Left kidney (tissue), 2 donors: ENCODE measurements around the gene TMED8. TPM values are rescaled to one million over a fixed set of nuclear protein-coding genes. Genes with fewer than 3 reads are reported as not detected.
"Not testable (repeated sequence)": the region's sequence is repeated elsewhere in the genome, so short reads cannot be mapped to it uniquely, and the experiment has no call there.

Source experiments
- DNase-seq: peaks from one replicate; pipeline ENCODE4 v3.0.0-alpha.2; 2013
- polyA plus RNA-seq: library from polyadenylated mRNA; unstranded; fragments of 120-200 nt; gene quantifications from one replicate; pipeline ENCODE4 v1.2.1, GENCODE V29; 2013; ENCODE audit not compliant: insufficient read length

Gene TMED8
- polyA plus RNA-seq, 1 donor, result 28.8 TPM

GRCh38 chr14:77323571-77323970 is 53.3 kb downstream of the TMED8 start:
- DNase-seq, result no peak

DNA sequence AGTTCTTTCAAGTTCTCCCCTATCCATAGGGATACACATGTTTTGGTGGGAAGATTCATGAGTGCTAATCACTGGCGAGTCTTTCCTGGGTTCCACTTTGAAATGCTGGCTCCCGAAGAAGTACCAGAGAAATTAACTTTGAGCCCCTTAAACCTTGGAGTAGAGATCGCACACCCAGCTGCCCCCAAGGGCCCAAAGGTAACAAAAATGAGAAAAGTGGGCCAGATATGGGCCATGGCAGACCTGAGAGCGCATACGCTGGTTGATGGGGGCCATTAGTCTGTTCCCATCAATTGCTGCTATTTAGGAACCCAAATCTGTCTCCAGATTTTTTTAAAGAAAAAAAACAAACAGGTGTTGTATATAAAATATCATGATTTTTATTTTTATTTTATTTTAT is 53.9 kb downstream of the TMED8 start:
- DNase-seq, result no peak

DNA sequence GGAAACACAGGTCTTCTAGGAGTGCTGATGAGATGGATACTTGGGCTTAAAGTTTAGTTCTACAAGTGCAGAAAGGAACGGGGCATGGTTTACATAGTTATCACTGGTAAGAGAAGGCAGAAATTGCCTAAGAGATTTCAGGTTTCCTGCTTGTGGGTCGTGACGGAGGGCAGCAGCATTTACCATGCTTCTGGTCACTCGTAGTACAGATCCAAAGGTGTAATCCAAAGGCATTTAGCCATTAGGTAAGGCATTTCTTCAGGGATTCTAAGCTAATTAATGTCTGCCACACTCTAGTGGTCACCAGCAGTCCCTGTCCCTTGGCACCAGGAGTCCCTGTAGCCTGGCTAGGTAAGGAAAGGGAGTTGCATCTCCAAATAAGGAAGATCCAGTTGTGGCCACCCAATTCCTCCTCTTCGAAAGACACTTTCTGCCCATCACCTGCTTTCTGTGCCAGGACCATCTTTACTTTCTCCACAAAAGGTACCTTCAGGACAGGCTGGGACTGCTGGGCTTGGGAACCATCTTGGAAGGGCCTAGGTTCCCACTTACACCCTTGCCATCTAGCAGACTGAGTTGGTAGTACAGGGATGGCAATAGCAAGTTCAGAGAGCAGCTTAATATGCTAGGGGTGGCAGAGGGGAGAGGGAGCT is 54.5 kb downstream of the TMED8 start:
- no peak for DNase-seq

DNA sequence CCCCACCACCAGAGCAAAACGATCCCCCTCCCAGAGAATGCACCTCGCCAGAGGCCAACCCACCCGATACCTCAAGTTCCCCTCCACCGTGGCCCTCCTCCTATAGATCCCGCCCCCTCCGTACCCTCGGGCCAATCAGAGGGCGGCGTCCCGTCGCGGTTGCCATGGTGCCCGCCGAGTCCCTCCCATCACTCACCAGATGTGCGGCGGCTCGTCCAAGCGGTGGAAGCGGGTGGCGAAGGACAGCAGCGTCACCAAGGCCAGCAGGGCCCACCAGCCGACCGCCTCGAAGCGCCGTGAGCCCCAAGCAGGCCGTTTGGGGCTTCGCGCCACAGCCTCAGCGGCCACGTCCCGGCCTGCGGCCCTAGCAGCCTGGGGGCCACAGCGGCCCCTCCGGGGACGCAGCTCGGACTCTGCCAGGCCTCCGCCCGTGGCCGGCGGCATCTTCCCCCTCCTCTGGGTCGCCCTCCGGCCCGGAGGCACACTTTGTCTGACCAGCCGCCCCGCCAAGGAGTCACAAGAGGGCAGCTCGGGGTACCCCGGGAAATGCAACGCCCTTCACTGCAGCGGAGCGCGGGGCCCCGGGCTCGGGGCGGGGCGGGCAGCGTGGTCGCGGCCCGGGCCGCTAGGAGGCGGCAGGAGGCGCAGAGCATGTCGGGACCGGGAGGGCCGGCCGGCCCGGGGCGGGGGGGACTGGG is 56.5 kb downstream of the TMED8 start, which contains the start of gene POMT2:
Gene POMT2 (minus strand): TSS at position 646 of the 698 bp plus-strand sequence. CDS start 202 bp downstream, at position 444.
- DNase-seq, result peak; percentile 90

GRCh38 chr14:77319422-77319821 is 57.5 kb downstream of the TMED8 start:
- DNase-seq, result no peak

DNA sequence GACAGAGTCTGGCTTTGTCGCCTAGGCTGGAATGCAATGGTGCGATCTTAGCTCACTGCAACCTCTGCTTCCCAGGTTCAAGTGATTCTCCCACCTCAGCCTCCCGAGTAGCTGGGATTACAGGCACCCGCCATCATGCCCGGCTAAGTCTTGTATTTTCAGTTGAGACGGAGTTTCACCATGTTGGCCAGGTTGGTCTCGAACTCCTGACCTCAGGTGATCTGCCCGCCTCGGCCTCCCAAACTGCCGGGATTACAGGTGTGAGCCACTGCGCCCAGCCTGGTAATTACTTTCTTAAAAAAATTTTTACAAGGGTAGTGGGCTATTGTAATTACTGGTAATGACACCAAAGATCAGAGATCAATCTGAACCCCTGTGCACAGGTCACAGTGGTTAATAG is 58.1 kb downstream of the TMED8 start:
- DNase-seq, result not testable (repeated sequence)

- no peak for DNase-seq
Observed at GRCh38 chr14:77318006-77318553, 58.8 kb downstream of the TMED8 start.

- DNase-seq, result no peak
Observed at GRCh38 chr14:77316872-77317301, 60.0 kb downstream of the TMED8 start.

DNA sequence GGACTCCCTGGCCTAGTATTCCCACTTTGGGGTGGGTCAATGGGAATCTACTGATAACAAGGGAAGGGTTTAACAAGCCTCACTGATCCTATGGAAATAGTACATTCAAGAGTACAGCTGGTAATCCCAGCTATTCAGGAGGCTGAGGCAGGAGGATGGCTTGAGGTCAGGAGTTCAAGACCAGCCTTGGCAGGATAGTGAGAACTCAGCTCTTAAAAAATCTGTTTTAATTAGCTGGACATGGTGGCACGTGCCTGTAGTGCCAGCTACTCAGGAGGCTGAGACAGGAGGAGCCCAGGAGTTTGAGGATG is 60.7 kb downstream of the TMED8 start:
- no peak for DNase-seq

GRCh38 chr14:77314539-77315457 is 62.1 kb downstream of the TMED8 start:
- no peak for DNase-seq

DNA sequence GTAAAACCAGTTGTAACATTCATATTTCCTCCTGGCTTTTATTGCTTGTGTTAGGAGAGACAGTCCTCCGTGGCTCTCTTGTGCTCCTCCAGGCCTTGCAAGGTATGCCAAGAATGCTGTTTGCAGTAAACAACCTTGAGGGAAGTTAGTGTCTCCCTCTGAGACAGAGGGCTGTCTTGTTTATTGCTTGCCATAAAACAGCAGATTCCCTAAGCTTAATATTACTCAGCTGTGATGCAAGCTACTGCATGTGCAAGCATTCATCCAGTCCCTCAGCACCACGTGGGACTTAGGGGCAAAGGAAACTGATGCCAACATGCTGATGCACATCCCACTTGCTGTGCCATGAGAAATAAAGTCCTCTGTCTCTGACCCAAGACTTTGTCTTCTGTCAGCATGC is 62.9 kb downstream of the TMED8 start:
- no peak for DNase-seq

GRCh38 chr14:77313371-77313770 is 63.5 kb downstream of the TMED8 start:
- DNase-seq, result no peak

GRCh38 chr14:77311217-77311616 is 65.7 kb downstream of the TMED8 start:
- DNase-seq, result no peak

DNA sequence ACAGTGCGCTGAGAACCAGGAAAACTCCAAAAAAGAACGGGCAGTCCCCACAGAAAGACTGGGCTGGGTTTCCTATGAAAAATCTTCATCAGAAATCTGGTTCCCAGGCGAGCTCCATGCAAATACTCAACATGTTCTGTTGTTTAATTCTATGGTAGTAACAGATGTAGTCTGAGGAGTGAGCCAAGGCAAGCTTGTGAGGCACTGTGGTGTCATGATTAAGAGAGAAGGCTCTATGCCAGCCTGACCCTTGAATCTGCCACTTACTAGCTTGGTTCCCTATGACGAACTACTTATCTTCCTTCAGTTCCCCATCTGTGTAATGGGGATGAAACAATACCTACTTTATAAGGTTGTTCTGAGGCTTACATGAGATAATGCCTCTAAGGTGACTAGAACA is 66.9 kb downstream of the TMED8 start:
- no peak for DNase-seq

- no peak for DNase-seq
Observed at GRCh38 chr14:77309131-77309530, 67.8 kb downstream of the TMED8 start.

- DNase-seq, result no peak
Observed at GRCh38 chr14:77306851-77307496, 69.9 kb downstream of the TMED8 start.

GRCh38 chr14:77306416-77306815 is 70.5 kb downstream of the TMED8 start:
- no peak for DNase-seq

DNA sequence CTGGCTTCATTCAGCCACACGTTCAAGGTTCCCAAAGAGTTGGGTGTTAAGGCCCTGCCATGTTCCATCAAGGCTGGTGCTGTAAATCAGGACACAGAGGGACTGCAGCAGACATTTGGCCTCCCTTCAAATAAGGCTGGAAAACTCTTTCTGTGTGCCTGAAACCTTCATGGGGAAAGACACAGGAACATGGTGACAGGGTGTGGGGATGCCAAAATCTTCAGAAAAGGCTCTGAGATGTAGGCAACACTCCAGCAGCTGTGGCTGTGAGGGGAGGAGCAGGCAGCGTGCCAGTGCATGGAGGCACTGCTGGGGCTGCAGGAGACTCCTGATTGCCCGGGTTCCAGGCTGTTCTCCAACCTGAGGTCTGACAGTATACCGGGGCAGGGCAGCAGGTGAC is 71.2 kb downstream of the TMED8 start:
- DNase-seq, result no peak

- no peak for DNase-seq
Observed at GRCh38 chr14:77303417-77304156, 73.3 kb downstream of the TMED8 start.

- no peak for DNase-seq
Observed at GRCh38 chr14:77302926-77303325, 74.0 kb downstream of the TMED8 start.

DNA sequence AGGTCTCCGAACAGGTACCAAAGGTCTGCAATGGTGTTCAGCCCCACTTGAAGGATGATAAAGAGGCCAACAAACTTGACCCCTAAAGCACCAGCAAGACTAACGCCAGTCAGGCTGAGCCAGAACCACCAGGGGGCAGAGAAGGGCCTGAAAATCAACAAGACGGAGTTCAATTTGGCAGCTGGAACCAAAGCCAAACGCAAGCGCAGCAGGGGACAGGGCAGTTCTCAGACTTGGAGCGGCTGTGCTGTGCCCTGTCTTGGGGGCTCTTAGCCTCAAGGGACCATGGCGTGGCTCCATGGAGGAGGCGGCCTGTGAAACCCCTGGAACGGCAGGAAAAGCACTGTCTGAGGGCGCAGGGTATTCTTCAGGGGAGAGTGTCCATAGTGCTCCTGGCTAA is 75.8 kb downstream of the TMED8 start:
- DNase-seq, result peak; percentile 79
